Esophagus squamous epithelium (tissue), 4 donors: ENCODE data around the gene ASB8.

Source experiments
- POLR2A ChIP-seq, 4 donors: fragments of 450-650 bp; IDR thresholded peaks; one replicate each; pipeline ENCODE4 v1.6.1; 2017; ENCODE audit warnings: antibody characterized with exemption in 4 of 4, mild to moderate bottlenecking in 4 of 4, moderate library complexity in 3 of 4
- TF ChIP-seq, protein P1 (sequence below), 6 experiments: fragments of 450-650 bp in 4 of 6; fragments of 200-600 bp in 2 of 6; sonication (generic) in 2 of 6; IDR thresholded peaks; one replicate each; pipeline ENCODE4 v1.5.1; 2016 to 2019; ENCODE audit warnings: antibody characterized with exemption in 6 of 6, mild to moderate bottlenecking in 4 of 6, moderate library complexity in 4 of 6

- TF ChIP-seq, protein P1, sequence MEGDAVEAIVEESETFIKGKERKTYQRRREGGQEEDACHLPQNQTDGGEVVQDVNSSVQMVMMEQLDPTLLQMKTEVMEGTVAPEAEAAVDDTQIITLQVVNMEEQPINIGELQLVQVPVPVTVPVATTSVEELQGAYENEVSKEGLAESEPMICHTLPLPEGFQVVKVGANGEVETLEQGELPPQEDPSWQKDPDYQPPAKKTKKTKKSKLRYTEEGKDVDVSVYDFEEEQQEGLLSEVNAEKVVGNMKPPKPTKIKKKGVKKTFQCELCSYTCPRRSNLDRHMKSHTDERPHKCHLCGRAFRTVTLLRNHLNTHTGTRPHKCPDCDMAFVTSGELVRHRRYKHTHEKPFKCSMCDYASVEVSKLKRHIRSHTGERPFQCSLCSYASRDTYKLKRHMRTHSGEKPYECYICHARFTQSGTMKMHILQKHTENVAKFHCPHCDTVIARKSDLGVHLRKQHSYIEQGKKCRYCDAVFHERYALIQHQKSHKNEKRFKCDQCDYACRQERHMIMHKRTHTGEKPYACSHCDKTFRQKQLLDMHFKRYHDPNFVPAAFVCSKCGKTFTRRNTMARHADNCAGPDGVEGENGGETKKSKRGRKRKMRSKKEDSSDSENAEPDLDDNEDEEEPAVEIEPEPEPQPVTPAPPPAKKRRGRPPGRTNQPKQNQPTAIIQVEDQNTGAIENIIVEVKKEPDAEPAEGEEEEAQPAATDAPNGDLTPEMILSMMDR (IDR thresholded peaks at IDR 0.05), result no peak
- no peak for TF ChIP-seq POLR2A (IDR thresholded peaks at IDR 0.05)
Measured at GRCh38 chr12:48177982-48178381, 20.7 kb upstream of the ASB8 start.
